Measurements from ENCODE around the gene PPME1.

The PPME1 gene

DNA sequence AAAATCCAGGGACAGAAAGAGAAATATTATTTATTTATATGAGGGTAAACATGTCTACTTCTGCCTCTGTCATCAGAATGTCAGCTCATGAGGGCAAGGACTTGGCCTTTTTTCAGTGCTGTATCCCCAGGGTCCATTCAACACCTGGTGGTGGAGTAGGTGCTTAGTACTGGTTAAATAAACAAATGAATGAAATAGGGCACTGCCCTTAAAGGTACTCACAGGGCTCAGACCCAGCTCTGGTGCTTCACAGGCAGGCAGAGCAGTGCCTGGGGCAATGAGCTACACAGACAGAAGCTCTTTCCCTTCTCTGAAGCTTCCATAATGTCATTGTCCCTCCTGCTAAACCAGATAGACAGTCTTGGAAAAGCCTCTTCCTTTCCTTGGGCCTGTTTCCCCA is 109.4 kb downstream of the PPME1 start:
- DNase-seq (ENCODE audit: low read depth in 2 of 2): no peak

DNA sequence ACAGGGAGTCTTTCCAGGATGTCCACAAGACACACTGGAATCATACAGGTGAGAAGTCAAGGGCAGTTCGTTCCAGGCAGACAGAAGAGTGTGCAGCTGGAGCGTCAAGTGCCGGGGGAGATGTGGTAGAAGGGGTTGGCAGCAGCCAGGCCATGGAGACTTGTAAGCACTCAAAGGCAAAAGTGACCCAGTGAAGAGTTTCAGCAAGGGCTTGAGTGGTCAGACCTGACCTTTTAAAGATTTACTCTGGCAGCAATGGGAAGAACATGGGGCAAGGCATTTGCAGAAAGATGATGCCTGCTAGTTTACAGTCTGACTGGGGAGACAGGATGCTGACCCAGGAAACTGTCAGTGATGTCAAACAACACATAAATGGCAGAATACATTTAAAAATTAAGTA is 111.3 kb downstream of the PPME1 start:
- no peak for DNase-seq (ENCODE audit: low read depth in 2 of 2)

DNA sequence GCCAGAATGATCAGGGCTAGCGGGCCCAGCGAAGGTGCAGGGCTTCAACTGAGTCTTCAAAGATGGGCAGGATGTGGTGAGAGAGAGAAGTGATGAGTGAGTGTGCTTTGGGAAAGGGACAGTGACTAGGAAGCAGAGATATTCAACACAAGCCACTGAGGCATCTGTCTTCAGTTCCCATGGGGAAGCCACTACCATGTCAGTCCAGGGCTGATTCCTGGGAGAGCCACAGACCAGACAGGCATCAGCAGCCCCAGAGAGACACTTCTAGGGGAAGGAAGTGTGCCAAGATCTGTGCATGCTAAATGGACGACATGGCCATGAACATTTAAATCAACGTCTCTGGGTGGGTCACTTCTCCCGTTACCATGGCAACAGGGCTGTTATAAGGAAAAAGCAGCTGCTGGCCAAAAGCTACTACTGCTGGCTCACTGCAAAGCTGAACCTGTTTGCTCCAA is 111.9 kb downstream of the PPME1 start:
- DNase-seq (ENCODE audit: low read depth in 2 of 2): no peak

DNA sequence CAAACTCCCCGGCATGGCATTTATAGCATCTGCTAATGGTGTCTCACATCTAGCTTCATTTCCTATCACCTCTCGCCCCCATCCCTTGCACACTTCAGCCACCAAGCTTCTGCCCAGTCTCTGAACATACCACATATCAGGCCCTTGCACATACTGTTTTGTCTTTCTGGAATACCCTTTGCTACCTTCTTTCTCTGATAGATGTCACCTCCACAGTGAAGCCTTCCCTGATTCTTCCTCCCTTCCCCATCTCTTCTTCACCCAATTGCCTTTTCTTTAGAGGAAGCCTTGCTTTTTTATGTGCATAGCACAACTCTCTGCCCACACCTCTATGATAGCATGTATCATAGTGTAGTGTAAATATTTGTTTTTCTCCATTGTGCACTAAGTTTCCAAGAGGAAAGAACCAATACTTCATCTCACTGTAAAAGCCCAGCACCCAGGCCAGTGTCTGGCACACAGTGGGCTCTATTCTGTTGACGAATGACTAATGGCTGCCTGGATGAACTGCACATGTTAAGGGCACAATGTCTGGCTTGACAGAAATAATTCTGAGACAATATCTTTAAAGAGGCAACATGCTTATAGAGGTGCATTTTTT is 112.6 kb downstream of the PPME1 start:
- DNase-seq (ENCODE audit: low read depth in 2 of 2): no peak

DNA sequence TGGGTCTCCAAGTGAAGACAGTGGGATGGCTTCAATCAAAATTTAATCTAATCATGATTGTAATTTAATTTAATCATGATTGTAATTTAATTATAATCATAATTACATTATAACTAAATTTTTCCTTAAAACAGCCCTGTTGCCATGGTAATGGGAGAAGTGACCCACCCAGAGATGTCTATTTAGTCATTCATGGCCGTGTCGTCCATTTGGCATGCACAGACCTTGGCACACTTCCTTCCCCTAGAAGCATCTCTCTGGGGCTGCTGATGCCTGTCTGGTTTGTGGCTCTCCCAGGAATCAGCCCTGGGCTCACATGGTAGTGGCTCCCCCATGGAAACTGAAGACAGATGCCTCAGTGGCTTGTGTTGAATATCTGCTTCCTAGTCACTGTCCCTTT is 113.4 kb downstream of the PPME1 start:
- no peak for DNase-seq (ENCODE audit: low read depth in 2 of 2)

DNA sequence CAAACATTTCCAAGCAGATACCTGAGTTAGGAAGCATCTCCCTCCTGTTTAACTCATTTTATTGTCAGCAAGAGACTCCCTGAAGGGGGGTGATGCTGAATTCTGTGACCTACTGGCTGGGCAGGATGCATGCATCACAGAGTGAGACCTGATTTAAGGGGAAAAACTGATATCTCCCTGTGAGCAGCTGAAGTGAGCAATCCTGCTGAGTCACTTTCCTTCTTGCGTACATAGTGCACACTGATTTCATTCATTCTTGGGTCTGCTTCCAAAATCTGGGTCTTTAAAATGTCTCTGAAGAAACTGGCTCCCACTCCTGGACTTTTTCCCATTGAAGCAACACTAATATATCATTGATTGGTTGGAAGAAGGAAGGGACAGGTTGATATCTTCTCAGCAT is 117.1 kb downstream of the PPME1 start:
- DNase-seq (ENCODE audit: low read depth in 2 of 2): no peak

DNA sequence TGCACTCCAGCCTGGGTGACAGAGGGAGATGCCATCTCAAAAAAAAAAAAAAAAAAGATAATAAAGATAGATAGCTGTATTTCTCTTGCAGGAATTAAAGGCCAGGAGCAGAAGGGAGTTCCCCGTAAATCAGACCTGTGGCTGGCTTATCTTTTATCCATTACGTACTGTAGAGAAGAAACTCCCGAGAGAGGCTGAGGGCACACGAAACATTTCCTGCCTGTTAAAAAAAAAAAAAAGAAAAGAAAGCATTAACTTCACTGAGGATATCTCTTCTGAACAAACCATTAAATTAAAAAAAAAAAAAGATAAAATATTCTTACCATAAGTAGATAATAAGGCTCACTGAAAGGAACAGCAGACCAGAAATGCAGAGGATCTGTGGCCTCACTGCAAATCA is 117.8 kb downstream of the PPME1 start:
- no peak for DNase-seq (ENCODE audit: low read depth in 2 of 2)

DNA sequence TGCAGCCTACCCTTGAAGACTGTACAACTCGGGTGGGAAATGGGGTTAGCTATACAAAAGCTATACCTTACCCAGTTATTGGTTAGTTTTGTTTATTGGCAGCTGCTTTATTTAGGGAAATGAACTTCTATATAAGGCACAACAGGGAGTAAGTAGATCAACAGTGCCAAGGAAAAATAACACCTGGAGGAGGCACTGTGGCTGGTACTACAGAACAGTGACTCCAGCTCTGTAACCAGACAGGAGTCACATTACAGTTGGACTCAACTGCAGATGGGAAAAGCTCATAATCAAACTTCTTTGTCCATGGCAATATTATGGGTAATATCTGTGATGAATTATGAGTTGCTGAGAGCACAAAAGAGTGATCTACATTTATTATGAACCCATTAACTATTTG is 126.4 kb downstream of the PPME1 start:
- no peak for DNase-seq (ENCODE audit: low read depth in 2 of 2)

DNA sequence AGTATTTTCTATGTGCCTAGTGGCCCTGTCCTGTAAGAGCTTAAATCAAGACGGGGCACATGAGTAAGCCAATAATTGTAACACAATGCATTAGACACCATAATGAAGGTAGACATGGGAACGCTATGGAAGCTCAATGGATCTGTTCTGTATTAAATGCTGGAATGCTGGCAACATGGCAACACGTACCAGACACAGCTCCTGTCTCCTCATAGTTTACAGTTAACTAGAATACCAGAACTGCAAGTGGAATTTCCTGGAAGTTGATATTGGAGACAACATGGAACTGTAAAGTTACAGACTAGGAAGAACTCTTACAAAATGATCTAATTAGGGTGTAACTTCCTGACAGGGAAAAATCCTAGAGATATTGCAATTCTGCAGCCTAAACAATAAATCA is 127.9 kb downstream of the PPME1 start:
- DNase-seq (ENCODE audit: low read depth in 2 of 2): no peak

All from stimulated activated CD8-positive, alpha-beta memory T cell treated with anti-CD3 and anti-CD28 coated beads, Interleukin-2, amount 100 ng/mL, for 48 hours (primary cell).